ENCODE measurements around the gene AUTS2.

AUTS2 gene

GRCh38 chr7:70035519-70035918 lies 437.2 kb downstream of the AUTS2 start:
- DNase-seq (ENCODE audit: low read depth): no peak

DNA sequence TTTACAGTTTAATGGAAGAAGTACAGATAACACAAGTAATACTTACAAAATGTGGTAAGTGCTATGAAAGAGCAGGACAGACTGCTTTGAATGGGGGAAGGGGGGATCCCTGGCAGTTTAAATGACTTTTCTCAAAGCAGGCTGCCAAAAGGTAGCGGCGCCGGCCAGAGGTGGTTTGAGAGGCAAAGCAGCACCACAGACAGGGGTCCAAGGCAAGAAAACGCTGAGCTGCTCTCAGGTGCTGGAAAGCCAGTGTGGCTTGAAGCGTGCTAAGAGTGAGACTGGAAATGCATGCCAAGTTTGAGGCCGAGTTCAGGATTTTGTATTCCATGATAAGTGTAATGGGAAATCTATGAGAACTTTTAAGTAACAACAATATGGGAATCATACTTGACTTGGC lies 437.7 kb downstream of the AUTS2 start:
- DNase-seq (ENCODE audit: low read depth): no peak

- DNase-seq (ENCODE audit: low read depth): no peak
Observed at GRCh38 chr7:70036695-70037094, 438.4 kb downstream of the AUTS2 start.

GRCh38 chr7:70037171-70037933 lies 439.1 kb downstream of the AUTS2 start:
- DNase-seq (ENCODE audit: low read depth): no peak

DNA sequence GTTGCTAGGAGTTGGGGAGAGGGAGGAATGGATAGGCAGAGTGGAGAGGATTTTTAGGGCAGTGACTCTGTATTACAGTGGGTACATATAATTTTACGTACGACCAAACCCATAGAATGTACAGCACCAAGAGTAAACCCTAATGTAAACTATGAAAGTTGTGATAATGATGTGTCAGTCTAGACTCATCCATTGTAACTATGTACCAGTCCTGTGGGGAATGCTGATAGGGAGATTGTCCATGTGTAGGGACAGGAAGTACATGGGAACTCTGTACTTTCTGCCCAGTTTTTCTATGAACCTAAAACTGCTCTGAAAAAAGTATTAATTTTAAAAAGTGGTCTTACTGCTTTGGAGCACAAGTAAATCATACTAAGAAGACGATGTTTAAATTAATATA lies 441.8 kb downstream of the AUTS2 start:
- no peak for DNase-seq (ENCODE audit: low read depth)

DNA sequence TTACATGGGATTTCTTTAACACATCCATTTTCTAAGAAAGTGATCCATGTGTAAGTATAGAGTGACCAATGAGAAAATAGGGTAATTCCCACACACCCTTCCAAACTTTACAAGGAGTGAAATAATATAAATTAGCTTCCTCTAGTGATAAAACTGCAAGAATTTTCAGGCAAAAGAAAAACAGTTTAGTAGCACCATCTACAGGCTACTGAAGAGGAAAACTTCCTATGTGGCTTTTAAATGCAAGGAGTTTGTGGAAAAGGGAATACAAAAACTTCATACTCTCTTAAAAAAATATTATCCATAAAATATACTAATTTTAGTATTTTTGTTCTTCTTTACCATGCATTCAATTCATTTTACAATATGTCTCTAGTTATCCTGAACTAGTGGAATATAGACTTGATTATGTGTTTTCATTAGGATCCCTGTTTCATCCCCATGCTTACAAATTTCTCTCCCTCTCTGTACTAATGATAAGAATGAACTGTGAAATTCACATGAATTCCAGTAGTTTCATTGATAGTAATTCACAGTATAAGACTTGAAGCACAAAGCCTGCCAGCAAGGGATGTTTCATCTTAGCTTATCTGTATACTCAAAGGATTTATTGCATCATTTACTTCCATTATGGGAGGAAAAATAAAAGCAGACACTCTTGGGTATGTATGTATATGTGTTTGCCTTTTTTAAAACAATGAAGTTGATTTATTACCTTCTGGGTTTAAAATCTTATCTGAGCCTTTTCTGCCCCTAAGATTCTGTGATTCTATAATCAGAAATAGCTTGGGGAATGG lies 442.9 kb downstream of the AUTS2 start:
- DNase-seq (ENCODE audit: low read depth): no peak

DNA sequence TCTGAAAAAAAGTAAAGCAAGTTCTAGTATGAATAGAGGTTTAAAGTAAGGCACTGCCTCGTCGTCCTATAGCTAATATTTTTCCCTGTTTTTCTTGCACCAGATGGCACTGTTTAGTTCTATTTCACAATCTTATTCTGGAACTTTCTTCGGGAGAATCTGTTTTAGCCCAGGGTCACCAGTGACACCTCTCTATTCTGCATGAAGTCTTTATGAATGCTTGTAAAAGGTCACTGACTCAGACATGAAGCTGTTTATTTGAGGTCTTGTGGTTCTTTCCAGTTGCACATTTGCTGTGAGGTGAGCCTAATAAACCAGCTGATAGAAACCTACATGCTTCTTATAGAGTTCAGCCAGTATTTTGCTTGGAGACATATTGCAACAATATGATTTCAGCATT lies 444.3 kb downstream of the AUTS2 start:
- DNase-seq (ENCODE audit: low read depth): no peak

DNA sequence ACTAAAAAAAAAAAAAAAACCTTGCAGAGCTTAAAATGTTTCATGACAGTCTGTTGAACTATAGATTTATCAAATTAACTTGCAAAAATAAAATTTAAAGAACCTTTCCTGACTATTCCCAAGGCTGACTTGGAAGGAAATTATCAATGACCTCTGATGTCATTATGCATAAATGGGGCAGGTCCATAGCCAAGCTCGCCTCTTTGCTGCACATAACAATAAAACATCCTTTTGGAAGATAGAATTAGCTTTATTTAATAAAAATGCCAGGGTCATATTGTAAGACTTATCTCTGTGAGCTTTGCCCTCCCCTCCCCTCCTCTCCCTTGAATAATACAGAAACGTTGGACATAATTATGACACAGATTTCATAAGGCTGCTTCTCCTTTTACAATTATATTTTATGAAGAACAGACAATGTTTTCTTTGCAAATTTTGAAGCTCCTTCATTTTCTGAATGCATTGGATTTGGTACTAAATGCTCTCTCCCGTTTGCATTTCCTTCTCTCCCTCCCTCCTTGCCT lies 444.8 kb downstream of the AUTS2 start:
- DNase-seq (ENCODE audit: low read depth): no peak

- no peak for DNase-seq (ENCODE audit: low read depth)
Observed at GRCh38 chr7:70044064-70044463, 445.8 kb downstream of the AUTS2 start.

GRCh38 chr7:70044525-70044924 lies 446.2 kb downstream of the AUTS2 start:
- DNase-seq (ENCODE audit: low read depth): no peak

GRCh38 chr7:70044981-70045380 lies 446.7 kb downstream of the AUTS2 start:
- no peak for DNase-seq (ENCODE audit: low read depth)

DNA sequence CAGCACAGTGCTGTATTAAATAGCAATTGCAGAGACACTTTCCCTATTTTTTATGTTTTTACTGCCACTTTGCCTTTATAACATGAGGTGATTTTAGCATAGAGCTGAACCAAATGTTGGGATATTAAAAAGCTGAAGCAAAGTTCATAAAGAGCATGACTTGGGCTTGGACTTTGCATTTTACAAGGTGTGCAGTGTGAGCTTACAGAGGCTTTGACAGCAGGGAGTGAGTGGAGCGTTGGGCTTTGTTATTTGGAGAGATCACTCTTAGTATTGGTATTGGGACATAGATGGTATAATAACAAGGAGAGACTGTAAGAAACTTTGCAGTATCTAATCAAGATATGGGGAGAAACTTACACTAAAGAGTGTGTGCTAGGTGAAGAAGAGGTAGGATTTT lies 449.1 kb downstream of the AUTS2 start:
- no peak for DNase-seq (ENCODE audit: low read depth)

DNA sequence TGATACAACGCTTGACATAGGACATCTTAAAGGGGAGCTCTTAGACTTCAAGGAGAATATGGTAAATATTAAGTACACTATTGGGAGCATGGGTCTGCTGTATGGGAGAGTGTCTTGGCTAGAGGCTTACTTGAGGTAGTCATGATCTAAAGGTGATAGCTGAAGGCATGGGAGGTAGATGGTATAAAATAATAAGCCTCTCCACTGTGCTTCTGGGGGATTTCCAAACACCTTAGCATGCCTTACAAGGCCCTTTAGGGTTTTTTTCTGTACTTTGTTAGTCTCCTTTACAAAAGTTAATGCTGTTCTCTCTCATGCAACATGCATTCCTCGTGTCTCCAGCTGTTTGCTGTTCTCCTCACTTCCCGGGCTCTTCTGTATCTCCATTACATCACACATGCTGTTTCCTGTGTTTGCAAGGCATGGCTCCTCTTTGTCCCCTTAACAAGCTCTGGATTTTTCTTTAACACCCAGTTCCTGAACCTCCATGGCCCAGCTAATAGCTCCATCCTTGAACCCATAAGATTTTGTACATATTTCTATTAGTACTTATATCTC lies 449.7 kb downstream of the AUTS2 start:
- no peak for DNase-seq (ENCODE audit: low read depth)

- no peak for DNase-seq (ENCODE audit: low read depth)
Observed at GRCh38 chr7:70051726-70052125, 453.5 kb downstream of the AUTS2 start.

- DNase-seq (ENCODE audit: low read depth): no peak
Observed at GRCh38 chr7:70052691-70053090, 454.4 kb downstream of the AUTS2 start.

DNA sequence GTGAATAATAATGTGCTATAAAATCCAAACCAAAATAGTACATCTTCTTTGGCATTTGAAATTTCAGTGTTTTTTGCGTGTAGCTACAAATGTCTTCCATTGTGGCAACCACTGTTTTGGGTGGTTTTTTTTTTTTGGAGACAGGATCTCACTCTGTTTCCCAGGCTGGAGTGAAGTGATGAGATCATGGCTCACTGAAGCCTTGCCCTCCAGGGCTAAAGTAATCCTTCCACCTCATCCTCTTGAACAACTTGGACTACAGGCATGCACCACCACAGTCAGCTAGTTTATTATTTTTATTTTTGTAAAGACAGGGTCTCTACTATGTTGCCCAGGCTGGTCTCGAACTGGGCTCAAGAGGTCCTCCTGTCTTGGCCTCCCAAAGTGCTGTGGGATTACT lies 455.1 kb downstream of the AUTS2 start:
- no peak for DNase-seq (ENCODE audit: low read depth)

GRCh38 chr7:70053989-70054388 lies 455.7 kb downstream of the AUTS2 start:
- DNase-seq (ENCODE audit: low read depth): no peak

DNA sequence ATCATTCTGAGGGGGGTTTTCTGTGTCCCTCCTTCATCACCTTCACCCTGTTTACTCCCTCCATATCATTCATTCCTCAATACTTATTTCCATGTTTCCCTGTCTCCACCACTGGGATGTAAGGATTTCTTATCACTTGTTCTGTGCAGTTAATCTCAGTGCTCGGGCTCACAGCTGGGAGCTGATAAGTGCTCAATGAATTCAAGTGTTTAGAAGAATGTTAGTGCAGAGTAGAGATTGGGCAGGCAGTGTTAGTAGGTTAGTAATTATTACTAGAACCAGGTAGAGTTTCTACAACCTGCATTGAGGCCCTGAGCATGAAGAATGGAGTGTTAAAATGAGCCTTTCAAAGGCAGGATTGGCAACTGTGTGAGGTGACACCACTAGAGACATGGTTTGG lies 458.1 kb downstream of the AUTS2 start:
- no peak for DNase-seq (ENCODE audit: low read depth)

GRCh38 chr7:70060298-70061068 lies 462.2 kb downstream of the AUTS2 start:
- DNase-seq (ENCODE audit: low read depth): no peak

DNA sequence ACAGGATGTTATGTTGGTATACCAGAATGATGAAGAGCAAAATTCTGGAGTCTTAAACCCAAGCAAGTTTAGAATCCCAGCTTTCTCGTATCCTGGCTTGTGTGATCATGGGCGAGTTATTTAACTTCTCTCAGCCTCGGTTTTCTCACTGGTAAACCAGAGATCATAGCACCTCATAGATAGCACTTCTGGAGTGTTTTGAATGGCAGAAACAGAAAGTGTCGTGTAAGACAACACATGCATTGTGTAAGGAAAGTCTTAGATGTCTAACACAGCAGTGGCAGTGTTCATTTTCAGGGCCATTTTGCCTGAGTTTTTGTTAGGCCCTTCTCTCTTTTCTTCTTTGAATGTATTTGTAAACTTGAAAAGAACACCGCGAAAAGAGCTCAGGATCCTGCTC lies 465.1 kb downstream of the AUTS2 start:
- no peak for DNase-seq (ENCODE audit: low read depth)

GRCh38 chr7:70063927-70064326 lies 465.7 kb downstream of the AUTS2 start:
- DNase-seq (ENCODE audit: low read depth): no peak

DNA sequence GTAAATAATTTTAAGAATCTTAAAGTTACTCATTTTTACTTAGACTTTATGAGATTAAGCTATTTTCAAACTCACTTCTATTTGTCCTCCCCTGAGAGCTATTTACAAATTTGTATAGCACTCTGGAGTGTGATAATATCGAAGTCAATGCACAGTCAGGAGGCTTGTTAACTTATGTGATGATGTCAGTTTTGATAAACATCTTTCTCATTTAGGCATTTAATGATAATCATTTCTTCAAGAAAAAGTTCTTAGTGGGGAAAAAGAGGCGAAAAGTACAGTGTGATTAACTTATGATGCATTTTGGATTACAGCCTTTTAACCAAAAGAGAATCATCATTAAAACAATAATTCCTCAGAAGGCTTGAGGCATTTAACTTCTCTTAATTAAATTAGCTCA lies 468.6 kb downstream of the AUTS2 start:
- no peak for DNase-seq (ENCODE audit: low read depth)
